NCI-H82 treated with DMSO at 0.1 percent for 48 hours (cell line): Measurements from ENCODE around the gene RRP9.

Source experiments
- DNase-seq: peaks from one replicate; lab custom pipeline; 2025; ENCODE audit not compliant: unreplicated experiment; lab: John Stamatoyannopoulos, UW

The RRP9 gene

DNA sequence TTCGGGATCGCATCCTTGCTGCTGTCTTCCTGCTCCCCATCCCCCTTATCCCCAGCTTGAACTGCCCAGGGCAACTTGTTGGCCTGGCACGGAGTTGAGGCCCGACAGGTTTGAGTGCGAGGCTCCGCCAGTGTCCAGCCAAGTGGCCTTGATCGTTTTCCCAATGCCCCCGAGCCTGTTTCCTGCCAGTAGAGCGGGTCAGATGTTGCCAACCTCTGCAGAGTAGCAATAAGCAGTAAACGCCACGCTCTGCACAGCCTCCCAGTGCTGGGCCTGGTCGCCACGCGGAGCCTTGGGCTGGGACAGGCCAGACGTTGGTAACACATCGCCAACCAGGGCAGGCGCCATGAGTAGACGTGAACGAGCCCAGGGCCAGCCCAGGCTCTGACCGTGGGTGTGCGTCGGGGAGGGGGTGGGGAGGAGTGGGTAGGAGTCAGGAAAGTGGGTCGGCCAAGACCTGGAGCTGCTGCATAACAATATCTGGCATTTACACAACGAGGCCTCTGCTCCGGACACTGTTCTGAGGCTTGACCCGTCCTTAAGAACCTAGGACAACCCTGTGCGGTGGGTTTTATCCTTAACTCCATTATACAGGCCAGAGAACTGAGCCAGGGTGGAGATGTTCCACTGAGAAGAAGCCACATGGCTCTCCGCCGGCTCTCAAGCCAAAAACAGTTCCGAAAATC, 32.7 kb upstream of the RRP9 start:
- DNase-seq: no peak

DNA sequence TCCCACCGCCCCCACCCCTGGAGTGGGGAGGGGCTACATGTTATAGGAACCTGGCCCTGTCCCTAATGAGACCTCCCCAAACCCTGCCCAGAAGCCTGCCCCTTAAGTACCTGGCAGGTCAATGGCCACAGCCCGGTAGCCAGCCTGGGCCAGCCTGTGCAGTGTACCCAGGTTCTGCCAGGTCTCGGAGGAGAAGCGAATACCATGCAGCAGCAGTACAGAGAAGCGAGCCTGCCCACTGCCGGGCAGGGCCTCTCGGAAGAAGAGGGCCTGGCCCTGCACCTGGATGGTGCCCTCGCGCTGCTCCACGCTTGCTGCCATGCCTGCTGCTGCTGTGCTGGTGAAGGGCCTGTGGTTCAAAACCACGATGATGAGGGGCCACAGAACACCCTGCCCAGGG, 29.6 kb upstream of the RRP9 start:
- DNase-seq: no peak

GRCh38 chr3:51970606-51971300, 29.0 kb upstream of the RRP9 start:
- no peak for DNase-seq

GRCh38 chr3:51969841-51970240, 28.1 kb upstream of the RRP9 start:
- no peak for DNase-seq

DNA sequence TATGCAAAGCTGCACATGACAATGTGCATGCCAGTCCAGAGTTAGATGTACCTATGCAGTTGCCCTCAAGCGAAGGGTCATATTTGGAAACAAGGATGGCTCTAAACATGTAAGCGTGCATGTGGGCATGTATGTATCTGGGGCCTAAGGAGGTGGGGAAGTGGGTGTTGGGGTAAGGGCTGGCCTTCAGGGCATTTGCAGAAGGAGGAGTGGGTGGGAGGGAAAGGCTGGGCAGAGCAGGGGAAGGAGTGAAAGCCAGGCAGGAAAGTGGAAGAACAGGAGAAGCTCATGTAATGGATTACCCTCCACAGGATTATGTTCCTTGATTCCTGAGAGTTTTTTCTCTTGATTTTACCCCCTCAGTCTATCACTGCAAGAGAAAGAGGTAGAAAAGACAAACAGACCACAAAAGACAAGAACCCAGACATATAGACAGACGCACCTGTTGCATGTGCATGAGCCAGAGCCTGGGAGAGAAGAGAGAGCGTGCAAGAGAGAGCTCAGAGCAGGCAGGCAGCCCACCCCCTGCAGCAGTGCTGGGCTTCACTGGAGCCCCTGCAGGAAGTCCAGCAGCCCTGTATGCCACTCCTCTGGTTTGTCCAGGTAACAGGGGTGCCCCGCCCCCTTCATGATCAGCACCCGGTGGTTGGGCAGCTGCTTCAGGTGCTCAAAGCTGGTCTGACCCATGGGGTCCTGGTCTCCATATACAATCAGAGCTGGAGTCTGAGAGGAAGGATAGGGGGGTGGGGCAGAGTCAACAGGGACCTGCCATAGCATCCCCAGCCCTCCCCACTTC, 27.4 kb upstream of the RRP9 start:
- DNase-seq: peak; percentile 38

DNA sequence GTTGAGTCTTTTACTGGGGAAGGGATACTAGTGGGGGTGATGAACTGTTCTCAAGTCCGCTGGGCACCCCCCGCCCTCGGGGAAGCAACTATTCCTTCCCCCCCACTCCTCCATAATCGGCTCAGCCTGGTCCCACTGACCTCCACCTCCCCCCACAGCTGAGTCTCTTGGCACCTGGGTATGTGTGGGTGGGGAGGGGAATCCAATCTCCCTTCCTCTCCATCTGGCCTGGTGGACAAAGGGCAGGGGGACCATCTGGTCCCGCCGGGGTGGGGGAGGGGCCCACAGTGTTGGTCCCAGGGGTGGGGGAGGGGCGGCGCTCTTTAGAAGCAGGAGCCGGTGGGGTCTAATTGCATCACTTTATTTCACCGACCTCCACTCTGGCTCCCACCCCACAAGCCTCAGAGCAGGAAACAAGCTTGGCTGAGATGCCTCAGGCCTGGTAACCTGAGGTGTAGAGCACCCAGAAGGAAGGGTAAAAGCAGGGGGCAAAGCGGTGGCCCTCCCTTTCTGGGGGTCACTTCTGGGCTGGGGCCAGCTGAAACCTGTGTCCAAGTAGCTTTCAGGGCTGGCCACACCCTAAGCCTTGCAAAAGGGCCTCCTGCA, 26.6 kb upstream of the RRP9 start:
- peak; percentile 86 for DNase-seq

DNA sequence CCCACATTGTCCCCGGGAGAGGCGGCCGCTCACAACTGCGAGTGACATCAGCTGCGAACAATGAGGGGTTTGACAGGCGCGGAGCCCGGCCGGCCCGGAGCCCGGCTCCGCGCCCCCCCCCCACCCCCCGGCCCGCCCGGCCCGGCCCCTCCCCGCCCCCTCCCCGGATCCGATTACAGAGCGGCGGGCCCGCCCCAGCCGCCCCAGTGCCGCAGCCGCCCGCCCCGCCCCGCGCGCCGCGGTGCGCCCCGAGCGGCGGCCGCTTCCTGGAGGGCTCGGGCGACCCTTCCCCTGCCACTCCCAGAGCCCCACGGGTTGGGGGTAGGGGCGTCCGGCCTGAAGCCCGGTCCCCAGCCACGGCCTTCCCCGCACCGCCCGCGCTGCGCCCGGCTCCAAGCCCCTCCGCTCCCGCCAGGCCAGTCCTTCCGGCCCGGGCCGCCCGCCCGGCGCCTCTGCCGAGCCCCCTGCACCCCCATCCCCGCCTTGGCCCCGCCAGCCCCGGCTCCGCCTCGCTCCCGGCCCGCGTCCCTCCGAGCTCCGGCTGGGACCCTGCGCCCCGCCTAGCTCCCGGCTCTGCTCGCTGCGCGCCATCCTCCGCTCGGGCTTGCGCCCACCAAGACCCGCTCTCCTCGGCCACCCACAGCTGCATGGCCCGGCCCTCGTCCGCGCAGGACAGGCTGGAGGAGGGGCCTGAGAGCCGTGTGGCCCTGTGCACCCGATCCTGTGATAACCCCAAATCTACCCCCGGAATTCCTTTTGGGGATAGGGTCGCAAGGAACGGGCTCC, 25.9 kb upstream of the RRP9 start, which contains the start of gene PCBP4:
Gene PCBP4 (minus strand): TSS at position 71 of the 786 bp plus-strand sequence. CDS start 6,214 bp downstream, outside the sequence.
- no peak for DNase-seq

- DNase-seq: no peak
Measured at GRCh38 chr3:51966922-51967383, 25.2 kb upstream of the RRP9 start.

DNA sequence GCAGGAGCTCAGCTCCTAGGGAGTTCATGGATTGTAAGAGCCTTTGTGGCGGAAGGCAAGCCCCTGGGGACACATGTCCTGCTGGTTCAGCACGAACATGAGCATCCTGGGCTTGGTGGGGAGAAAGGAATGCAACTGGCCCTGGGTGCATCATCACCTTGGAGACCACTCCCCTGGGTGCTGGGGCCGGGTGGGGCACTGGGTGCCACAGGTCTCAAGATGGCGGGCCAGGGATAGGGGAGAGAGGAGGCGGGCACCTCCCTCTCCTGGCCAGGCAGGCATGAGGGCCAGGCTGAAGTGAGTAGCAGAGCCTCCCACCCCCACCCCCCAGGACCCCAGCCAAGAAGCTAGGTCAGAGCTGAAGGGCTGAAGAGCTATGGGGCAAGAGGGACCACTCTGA, 24.8 kb upstream of the RRP9 start:
- no peak for DNase-seq

DNA sequence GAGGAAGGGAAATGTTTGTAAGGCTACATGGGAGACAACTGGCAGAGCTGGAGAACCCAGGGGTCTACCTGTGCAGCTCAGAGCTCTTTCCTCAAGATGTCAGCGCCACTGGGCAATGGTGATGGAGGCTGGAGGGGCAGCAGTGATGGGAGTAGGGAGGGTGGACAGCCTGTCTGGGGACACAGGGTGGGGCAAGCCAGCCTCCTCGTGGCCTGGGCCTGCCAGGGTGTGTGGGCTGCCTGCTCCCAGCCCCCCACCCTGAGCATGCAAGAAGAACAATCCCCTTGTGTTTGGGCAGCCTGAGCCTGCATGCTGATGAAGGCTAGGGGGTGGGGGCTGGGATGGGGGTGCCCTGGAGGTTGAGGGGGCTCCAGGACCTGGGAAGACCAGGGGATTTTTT, 24.3 kb upstream of the RRP9 start:
- no peak for DNase-seq

GRCh38 chr3:51964521-51964920, 22.8 kb upstream of the RRP9 start:
- DNase-seq: peak; percentile 61

- DNase-seq: peak; percentile 91
Measured at GRCh38 chr3:51963951-51964451, 22.3 kb upstream of the RRP9 start.

GRCh38 chr3:51962854-51963530, 21.3 kb upstream of the RRP9 start:
- DNase-seq: peak; percentile 49

DNA sequence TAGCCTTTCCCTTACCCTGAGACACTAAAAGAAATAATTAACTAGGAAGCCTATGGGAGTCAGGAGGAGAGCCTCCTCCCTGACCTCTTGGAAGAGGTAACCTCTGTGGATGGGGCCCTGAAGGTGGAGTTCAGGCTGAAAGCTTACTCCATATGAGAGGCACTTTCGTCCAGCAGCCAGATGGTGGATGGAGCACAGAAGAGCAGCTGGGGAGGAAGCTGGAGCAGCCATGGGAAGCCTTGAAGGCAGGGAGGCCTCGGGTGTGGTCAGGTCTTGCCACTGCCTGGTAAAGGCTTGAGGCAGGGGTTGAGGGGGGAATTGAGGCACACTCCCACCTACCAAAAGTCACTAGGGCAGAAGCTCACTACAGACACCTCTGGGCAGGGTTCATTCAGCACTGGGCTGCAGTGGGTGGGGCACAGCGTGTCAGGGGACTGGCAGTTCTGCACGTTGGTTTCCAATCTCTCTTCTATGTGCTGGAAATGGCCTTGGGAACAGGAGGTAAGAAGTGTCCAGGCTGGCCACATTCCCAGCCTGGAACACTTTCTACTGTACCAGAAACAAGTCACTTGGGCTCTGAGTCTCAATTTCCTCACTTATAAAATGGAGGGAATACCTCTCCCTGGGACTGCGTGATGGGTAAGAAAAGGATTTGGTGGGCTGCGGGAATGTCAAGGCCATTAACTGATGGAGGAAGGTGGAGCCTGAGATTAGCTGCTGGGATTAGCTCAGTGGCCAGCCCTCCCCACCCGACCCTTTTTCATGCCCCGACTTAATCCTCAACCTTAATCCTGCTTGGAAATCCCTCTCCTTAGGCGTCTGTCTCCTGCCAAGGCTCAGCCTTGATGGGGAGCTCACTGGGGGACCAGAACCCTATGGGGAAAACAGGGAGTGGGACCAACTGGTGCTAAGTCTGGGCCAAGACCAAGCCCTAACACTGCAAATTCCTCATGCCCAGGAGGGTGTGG, 20.2 kb upstream of the RRP9 start:
- peak; percentile 91 for DNase-seq

- DNase-seq: no peak
Measured at GRCh38 chr3:51961011-51961410, 19.3 kb upstream of the RRP9 start.

DNA sequence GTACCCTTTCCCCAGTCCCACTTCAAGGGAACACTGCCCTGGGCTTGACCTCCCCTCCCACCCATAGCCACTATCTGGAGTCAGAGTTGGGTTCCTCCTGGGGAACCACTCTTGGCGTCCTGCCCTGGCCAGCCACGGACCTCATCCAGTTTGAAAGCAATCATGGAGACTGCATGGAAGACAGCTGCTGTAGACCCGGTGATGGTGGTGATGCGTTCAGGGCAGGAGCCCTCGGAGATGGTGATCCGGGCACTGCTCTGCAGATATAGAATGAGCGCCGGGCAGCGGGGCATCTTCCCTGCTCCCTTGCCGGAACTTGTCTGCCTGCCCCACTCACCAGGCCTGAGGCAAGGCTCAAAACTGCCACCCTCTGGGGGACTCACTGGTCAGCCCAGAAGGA, 18.7 kb upstream of the RRP9 start:
- DNase-seq: no peak

GRCh38 chr3:51959651-51960050, 17.9 kb upstream of the RRP9 start:
- no peak for DNase-seq
